Activated CD8-positive, alpha-beta memory T cell treated with anti-CD3 and anti-CD28 coated beads, Interleukin-2, amount 50 U/mL, for 24 hours (primary cell): ENCODE results near the gene HPS1.

Experiments used
- DNase-seq: peaks from one replicate; pipeline ENCODE4 v3.0.0-alpha.2; 2020; ENCODE audit errors: extremely low read depth

The HPS1 gene

DNA sequence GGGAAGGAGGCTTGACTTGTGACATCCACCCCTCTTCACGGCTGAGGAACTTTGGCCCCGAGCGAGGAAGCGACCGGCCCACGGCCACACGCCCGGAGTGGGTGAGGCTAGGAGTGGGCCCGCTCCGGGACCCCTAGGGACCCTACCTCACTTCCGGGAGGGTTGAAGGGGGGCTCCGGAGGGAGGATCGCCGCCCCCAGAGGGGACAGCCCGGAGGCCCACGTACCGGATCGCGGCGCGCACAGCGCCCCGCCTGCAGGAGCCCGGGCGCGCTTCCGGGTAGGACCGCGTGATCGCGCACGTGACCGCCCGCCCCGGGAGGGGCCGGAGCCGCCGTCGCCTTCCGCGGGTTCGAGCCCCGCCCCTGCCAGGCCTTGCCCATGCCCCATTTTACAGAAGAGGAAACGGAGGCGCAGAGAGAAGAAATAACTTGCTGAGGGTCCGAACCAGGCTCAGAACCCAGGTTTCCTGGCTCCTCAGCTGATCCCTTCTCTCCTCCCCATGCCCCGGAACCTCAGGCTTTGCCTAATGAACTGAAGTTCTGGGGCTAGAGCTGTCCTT is at the start of gene HPS1:
TSS of gene HPS1 (minus strand) at position 275 of the 561 bp plus-strand sequence. CDS start 3,695 bp downstream, outside the sequence.
- DNase-seq: peak; percentile 52

DNA sequence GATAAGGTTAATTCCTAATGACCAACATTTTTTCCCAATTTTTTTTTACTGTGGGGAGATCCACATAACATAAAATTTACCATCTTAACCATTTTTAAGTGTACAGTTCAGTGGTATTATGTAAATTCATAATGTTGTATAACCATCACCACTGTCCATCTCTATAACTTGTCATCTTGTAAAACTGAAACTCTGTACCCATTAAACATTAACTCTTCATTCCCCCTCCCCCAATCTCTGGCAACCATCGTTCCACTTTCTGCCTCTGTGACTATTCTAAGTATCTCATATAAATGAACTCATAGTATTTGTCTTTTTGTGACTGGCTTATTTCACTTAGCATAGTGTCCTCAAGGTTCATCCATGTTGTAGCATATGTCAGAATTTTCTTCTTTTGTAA is 46.0 kb upstream of the HPS1 start:
- no peak for DNase-seq

DNA sequence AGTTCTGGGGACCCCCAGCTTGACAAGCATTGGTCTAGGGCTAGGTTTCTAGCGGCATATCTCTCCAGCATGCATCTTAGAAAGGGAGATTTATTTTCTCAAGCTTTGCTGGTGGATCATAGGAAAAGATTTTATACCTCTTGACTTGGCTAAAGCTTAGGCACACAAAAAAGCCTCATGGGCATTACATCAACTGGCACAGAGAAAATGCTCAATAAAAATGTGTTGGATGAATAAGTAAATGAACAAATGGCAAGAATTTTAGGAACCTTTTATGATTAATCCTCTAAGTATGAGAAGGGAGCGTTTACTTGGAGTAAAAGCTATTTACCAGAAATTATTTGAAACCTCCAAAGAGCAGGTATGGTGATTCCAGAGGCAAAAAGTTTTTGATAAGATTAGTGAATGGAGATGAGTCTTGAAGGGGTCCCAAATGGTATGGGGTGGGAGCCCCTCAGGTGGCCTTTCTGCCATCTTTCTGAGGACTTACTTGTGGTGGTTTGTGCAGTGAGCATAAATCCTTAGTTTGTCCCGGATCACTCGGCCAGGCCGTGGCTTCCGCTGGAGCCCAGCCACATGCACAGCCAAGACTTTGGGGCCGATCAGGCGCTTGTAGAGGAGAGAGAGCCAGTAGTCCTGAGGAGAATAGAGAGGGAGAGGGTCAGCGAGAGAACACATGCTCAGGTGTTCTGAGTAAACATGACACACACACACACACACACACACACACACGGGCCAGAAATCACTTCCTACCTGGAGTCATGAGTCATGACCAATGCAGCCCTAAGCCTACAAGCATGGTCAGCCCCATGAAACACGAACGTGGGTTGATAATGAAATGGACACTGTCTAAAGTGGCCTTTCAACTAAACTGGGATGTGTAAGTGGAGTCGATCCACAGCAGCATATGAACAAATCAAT is 43.1 kb upstream of the HPS1 start:
- no peak for DNase-seq

- no peak for DNase-seq
Observed at GRCh38 chr10:98488669-98489430, 42.1 kb upstream of the HPS1 start.

- no peak for DNase-seq
Observed at GRCh38 chr10:98487649-98488048, 40.9 kb upstream of the HPS1 start.

GRCh38 chr10:98486421-98486820 is 39.7 kb upstream of the HPS1 start:
- no peak for DNase-seq

- DNase-seq: no peak
Observed at GRCh38 chr10:98485959-98486358, 39.2 kb upstream of the HPS1 start.

GRCh38 chr10:98483658-98484057 is 36.9 kb upstream of the HPS1 start:
- DNase-seq: no peak

DNA sequence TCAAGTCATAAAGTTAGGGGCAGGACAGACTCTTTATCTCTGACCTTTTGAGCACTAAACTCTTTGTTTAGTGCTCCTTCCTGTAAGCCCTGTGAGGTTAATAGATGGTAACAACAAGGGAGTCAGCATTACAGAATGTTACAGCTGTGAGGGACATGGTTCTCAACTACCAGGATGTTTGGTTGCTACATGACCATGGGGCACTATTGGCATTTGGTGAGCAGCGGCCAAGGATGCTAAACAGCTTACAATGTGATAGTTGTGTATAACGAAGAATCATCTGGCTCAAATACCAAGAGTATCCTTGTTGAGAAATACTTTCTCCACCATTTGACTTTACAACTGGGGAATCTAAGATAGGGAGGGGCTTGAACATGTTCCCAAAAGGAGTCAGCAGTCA is 35.4 kb upstream of the HPS1 start:
- no peak for DNase-seq

DNA sequence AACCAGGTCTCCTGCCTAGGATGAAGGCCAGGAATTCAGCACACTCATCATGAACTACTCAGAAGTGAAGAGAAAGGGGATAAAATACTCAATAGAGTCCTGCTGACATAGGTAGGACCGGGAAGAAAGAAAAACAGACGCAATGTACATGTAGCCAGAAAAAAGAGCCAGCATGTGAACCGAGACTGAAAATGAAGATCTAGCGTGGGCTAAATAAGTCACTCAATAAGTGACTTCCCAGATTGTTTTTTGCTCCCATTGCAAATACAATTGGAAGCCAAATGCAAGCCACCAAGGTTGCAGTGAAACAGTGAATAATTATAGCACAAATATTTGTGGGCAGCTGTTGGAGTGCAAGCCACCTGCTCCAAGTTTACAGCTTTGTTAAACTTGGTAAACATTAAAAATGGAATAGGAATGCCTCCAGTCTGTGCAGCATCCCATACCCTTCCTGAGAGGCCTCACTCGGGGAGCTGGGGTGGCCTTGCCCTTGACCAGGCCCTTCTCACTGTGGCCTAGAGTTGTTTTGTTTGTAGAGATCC is 34.7 kb upstream of the HPS1 start:
- no peak for DNase-seq

DNA sequence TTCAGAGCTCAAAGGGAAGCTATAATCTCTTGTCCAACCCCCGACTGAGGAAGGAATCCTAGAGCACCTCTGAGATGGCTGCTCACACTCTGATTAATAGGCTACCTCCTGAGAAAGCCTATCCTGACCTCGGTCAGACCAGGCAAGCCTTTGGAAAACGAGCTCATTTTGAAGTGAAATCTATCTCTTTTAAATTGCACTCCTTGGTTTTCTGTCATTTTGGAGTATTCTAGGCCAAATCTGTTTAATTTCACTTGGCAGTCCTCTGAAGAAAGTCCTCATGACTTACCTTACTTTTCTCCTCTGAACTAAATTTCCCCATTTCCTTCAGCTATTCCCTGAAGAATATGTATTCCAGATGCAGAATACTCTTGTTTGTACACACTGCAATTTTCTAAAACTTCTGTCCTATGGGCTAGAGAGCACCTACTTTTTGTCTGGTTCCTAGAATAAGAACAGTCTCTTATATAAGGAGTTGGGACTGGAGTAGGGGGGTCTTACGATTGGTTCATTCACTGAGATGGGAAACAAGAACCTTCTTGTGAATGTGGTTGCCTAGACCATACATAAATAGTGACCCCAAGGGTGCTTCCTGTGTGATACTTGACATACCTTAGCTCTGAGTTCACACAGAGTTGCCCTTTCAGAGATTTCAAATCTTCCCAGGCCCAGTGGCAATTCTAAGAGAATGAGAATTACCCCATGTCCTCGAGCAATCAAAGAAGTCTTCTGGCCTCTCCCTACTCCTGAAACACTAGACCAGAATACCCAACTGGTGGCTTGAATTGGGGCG is 31.9 kb upstream of the HPS1 start:
- DNase-seq: no peak

GRCh38 chr10:98477861-98478260 is 31.1 kb upstream of the HPS1 start:
- no peak for DNase-seq

DNA sequence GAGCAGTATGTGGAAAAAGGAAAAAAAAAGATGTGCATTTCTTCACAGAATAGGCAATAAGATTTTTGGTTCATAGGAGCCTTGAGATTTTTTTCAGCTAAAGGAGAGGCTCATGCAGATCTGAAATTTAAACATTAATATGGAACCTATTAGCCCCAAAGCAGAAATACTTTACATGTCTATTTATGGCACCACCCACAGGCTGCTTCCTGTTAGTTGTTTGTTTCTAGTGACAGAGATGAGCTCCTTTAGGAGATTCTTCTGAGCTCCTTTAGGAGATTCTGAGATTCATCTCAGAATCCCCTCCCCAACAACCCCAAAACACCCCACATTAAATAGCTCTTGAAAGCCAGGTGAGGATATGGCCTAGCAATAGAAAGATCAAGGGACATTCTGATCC is 27.9 kb upstream of the HPS1 start:
- DNase-seq: no peak

GRCh38 chr10:98472196-98472595 is 25.5 kb upstream of the HPS1 start:
- DNase-seq: no peak

- no peak for DNase-seq
Observed at GRCh38 chr10:98470850-98471249, 24.1 kb upstream of the HPS1 start.

DNA sequence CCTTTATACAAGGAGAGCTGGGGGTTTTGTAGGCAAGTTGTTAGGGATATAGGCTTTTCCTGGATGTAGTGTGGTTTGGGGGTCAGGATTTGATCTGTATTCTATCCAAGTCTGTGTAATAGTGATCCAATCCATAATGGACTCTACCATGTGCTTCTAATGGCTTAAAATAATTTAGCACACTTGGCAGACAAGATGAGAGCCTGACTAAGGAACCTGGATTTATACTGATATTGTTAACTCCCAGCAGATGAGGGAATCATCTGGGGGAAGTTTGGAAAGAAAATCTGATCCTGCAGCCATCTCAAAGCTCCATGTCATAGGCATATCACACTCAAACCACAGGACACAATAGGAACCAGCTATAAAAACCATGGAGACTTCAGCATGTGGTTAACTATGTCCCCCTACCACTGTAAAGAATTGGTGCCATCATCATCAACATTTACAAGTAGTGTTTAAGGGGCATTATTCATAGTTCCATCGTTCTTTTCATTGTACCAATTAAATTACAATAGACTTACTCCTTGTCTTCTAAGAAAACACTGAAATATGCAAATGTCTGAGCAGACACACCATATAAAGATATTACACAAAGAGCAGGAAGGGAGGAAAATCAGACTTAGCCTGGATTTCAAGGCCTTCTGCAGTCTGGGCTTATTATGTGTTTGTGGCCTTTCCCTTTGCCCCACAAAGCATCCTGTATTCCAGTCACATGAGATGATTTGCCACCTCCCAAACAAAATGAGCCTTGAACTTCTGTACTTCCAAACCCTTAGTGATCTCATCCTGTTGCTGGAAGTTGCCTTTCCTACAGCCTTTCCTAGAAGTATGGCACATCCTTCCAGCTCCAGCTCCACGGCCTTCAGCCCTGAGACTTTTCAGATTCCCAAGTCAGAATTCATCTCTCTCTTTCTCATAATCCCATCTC is 22.5 kb upstream of the HPS1 start:
- DNase-seq: no peak

GRCh38 chr10:98467506-98468318 is 21.0 kb upstream of the HPS1 start:
- no peak for DNase-seq

DNA sequence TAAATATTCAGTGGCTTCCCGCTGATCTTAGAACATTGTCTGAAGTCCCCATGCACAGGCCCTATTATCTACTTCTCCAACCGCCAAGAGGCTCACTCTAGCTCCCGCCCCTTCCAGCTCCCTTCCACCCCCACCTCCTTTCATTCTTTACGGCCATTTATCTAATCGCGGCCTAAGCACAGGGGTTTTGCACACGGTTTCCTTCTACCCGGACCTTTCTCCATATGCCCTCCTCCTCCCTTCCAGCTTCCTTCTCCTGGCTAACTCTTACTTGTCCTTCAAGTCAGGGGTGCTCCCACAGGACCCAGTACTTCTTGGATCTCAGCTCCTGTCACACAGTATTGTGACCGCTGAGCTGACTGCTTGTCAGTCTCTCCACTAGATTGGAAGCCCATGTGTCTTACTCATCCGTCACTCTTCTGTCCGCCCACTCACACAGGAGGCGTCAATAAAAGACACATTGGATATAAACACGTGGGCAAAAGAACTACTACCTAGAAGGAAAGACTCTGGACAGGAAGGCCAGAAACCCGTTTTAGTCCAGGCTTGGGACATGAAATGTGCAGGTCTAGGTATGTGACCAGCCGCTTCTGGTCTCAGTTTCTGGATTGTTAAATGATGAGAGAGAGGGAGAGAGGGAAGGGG is 20.2 kb upstream of the HPS1 start:
- DNase-seq: no peak

GRCh38 chr10:98465866-98466265 is 19.1 kb upstream of the HPS1 start:
- DNase-seq: no peak
